IPS DF 4.7 (cell line): ENCODE measurements around the gene NSD2.
A peak's percentile ranks its signal among the peaks of the same experiment; 100 is the strongest.
"Not testable (repeated sequence)": the region's sequence is repeated elsewhere in the genome, so short reads cannot be mapped to it uniquely, and the experiment has no call there.

Source experiments
- DNase-seq: peaks from one replicate; pipeline ENCODE4 v3.0.0-alpha.2; 2013; ENCODE audit warnings: low spot score; ENCODE audit errors: extremely low read depth

The NSD2 gene

GRCh38 chr4:1998296-1998695 lies 127.1 kb downstream of the NSD2 start:
- no peak for DNase-seq

GRCh38 chr4:1999308-1999707 lies 128.1 kb downstream of the NSD2 start:
- not testable (repeated sequence) for DNase-seq

- DNase-seq: not testable (repeated sequence)
Measured at GRCh38 chr4:2003361-2003760, 132.2 kb downstream of the NSD2 start.

GRCh38 chr4:2006367-2006766 lies 135.2 kb downstream of the NSD2 start:
- no peak for DNase-seq

- no peak for DNase-seq
Measured at GRCh38 chr4:2006956-2007653, 135.9 kb downstream of the NSD2 start.

- no peak for DNase-seq
Measured at GRCh38 chr4:2007804-2008670, 136.8 kb downstream of the NSD2 start.

- DNase-seq: no peak
Measured at GRCh38 chr4:2008671-2008920, 137.4 kb downstream of the NSD2 start.

GRCh38 chr4:2008921-2009650 lies 137.9 kb downstream of the NSD2 start, which contains the start of gene NELFA:
Gene NELFA, minus strand, starts transcription at chr4:2008974. Its CDS starts 15 bp downstream, at chr4:2008959.
- DNase-seq: peak; percentile 62

GRCh38 chr4:2009651-2010233 lies 138.5 kb downstream of the NSD2 start:
- DNase-seq: no peak

- no peak for DNase-seq
Measured at GRCh38 chr4:2011583-2011982, 140.4 kb downstream of the NSD2 start.

GRCh38 chr4:2015008-2015407 lies 143.8 kb downstream of the NSD2 start:
- no peak for DNase-seq

- DNase-seq: not testable (repeated sequence)
Measured at GRCh38 chr4:2021358-2022018, 150.3 kb downstream of the NSD2 start.

GRCh38 chr4:2024683-2025082 lies 153.5 kb downstream of the NSD2 start:
- no peak for DNase-seq

GRCh38 chr4:2025817-2026216 lies 154.6 kb downstream of the NSD2 start:
- DNase-seq: no peak

GRCh38 chr4:2027120-2027519 lies 155.9 kb downstream of the NSD2 start:
- not testable (repeated sequence) for DNase-seq

GRCh38 chr4:2031161-2031560 lies 160.0 kb downstream of the NSD2 start:
- not testable (repeated sequence) for DNase-seq
